Measurements from ENCODE around the gene ARHGAP26. TPM values are rescaled to one million over a fixed set of nuclear protein-coding genes. Genes with fewer than 3 reads are reported as not detected.

The ARHGAP26 gene
- total RNA-seq, 1 experiment from 2014 or later, result 34.5 TPM

DNA sequence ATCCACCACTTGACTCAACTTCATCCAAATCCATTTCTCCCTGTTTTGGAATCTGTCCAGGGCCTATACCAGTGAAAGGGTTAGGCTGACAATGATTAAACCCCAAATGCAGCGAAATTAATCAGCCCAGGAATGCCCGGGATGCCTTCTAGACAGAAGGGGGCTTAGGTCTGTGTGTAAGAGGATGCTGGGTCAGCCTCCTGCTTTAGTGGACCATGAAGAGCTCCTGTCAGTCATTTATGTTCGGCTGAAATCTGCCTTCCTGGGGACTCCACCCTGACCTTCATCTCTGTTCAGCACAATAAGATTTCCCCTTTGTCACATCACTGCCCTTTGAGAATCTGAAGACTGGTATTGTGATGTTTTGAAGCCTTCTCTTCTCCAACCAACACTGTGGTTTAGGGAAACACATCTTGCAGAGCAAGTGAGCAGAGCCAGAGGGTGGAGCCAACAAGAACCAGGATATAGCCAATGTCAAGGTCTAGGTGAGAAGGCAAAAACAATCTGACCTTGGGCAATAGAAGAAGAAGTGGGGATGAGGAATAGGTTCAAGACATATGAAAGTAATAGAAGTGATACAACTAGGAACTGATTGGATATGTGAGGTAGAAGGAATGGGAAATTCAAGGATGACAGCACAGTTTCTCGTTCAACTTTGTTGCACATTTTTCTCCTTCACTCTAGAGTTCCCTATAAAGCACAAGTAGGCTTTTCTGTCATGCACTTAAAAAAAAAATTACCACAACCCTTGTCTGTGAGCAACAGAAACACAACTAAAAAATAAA, 234.4 kb downstream of the ARHGAP26 start:
- RAD21 ChIA-PET (ENCODE audit: low non-redundant PET in 1 of 2, low total read pairs in 2 of 2, uncharacterized antibody in 2 of 2, unreplicated experiment in 2 of 2), result interaction anchor here in 1 of 2 experiments (0.7 kb wide), 1 partner anchor 753 kb away, joined by 4 read pairs; no protein-coding TSS in a partner anchor
- ATAC-seq, result no peak
- Histone ChIP-seq H3K9me2 (ENCODE audit: insufficient read depth) (no peaks in the 10 kb centered on the region), H3K79me2 (ENCODE audit: insufficient read depth, low read length) (no peaks in the 10 kb centered on the region), H3K9ac (ENCODE audit: low read length) (no peak overlapping the region), H3K4me2 (ENCODE audit: low read length) (no peak overlapping the region), H3K4me1 (ENCODE audit: control insufficient read depth in 1 of 2, insufficient read depth in 2 of 2, low read length in 2 of 2) (peaks cover 6 to 21% of the 10 kb centered on the region in 2 experiments; a peak in 3 of 4 replicates), H4K20me1 (ENCODE audit: insufficient read depth) (no peaks in the 10 kb centered on the region), H3K9me3 (ENCODE audit: control insufficient read depth in 1 of 2, insufficient read depth in 1 of 2, low read depth in 1 of 2, low read length in 2 of 2) (no peaks in the 10 kb centered on the region), H2AFZ (ENCODE audit: low read depth, low read length, poor library complexity, severe bottlenecking) (no peak overlapping the region), H3K4me3 (replicated peaks in 1 of 2; ENCODE audit: low read depth in 1 of 2, low read length in 2 of 2) (no peak overlapping the region), H3K36me3 (ENCODE audit: control insufficient read depth in 1 of 2, insufficient read depth in 2 of 2, low read length in 2 of 2) (no peaks in the 10 kb centered on the region), H3K27me3 (ENCODE audit: insufficient read depth, low read length) (no peaks in the 10 kb centered on the region), H3K27ac (ENCODE audit: low read depth, low read length) (no peak overlapping the region)
- POLR2A ChIA-PET, result no interaction called here
- no TSS peak for BruUV-seq (replicated peaks)
- CTCF ChIA-PET, result no interaction called here
- no peak for TF ChIP-seq SP1 (IDR thresholded peaks at IDR 0.05; ENCODE audit: low read depth)
- TF ChIP-seq ELF1 (IDR thresholded peaks at IDR 0.05; ENCODE audit: borderline replicate concordance, low read depth), result no peak
- no peak for TF ChIP-seq SIN3A (IDR thresholded peaks at IDR 0.05; ENCODE audit: low read depth)
- TF ChIP-seq, protein P1, sequence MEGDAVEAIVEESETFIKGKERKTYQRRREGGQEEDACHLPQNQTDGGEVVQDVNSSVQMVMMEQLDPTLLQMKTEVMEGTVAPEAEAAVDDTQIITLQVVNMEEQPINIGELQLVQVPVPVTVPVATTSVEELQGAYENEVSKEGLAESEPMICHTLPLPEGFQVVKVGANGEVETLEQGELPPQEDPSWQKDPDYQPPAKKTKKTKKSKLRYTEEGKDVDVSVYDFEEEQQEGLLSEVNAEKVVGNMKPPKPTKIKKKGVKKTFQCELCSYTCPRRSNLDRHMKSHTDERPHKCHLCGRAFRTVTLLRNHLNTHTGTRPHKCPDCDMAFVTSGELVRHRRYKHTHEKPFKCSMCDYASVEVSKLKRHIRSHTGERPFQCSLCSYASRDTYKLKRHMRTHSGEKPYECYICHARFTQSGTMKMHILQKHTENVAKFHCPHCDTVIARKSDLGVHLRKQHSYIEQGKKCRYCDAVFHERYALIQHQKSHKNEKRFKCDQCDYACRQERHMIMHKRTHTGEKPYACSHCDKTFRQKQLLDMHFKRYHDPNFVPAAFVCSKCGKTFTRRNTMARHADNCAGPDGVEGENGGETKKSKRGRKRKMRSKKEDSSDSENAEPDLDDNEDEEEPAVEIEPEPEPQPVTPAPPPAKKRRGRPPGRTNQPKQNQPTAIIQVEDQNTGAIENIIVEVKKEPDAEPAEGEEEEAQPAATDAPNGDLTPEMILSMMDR (IDR thresholded peaks at IDR 0.05 in 2 of 3, conservative IDR thresholded peaks at IDR 0.05 in 1 of 3; ENCODE audit: borderline replicate concordance in 1 of 3, insufficient read depth in 1 of 3, low read depth in 2 of 3, low read length in 2 of 3), result no peak
- no peak for TF ChIP-seq SRF (IDR thresholded peaks at IDR 0.05; ENCODE audit: low read depth)
- TF ChIP-seq EZH2 (IDR thresholded peaks at IDR 0.05), result no peak
- no peak for TF ChIP-seq YY1 (IDR thresholded peaks at IDR 0.05; ENCODE audit: extremely low read depth, insufficient replicate concordance, low read depth, low read length)
- intact Hi-C loops (cut with micrococcal nuclease), result loop anchor here (5.0 to 10.0 kb wide), 2 partner anchors 963 to 1180 kb away; no protein-coding TSS in a partner anchor
- DNase-seq (ENCODE audit: low read depth, low spot score), result no peak
